ENCODE data around the gene STXBP5. TPM values are rescaled to one million over a fixed set of nuclear protein-coding genes. Genes with fewer than 3 reads are reported as not detected.

STXBP5 gene
- total RNA-seq, 4 donors from 2014 or later: 19.7 to 37.2 (median 22.6) TPM

DNA sequence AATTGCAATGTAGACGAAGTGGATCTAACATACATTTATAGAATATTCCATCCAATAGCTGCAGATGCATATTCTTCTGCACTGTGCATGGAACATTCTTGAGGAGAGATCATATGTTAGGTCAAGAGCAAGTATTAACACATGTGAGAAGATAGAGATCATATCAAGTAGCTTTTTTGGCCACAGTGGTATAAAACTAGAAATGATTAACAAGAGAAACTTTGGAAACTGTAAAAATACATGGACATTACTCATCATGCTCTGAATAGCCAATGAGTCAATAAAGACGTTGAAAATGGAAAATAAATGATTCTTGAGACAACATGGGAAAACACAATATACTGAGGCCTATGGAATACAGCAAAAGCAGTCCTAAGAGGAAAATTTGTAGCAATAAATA lies 94.2 kb downstream of the STXBP5 start:
- ATAC-seq (ENCODE audit: low FRiP score): no peak
- no peak for DNase-seq (ENCODE audit: low spot score)
- TF ChIP-seq, protein P1, sequence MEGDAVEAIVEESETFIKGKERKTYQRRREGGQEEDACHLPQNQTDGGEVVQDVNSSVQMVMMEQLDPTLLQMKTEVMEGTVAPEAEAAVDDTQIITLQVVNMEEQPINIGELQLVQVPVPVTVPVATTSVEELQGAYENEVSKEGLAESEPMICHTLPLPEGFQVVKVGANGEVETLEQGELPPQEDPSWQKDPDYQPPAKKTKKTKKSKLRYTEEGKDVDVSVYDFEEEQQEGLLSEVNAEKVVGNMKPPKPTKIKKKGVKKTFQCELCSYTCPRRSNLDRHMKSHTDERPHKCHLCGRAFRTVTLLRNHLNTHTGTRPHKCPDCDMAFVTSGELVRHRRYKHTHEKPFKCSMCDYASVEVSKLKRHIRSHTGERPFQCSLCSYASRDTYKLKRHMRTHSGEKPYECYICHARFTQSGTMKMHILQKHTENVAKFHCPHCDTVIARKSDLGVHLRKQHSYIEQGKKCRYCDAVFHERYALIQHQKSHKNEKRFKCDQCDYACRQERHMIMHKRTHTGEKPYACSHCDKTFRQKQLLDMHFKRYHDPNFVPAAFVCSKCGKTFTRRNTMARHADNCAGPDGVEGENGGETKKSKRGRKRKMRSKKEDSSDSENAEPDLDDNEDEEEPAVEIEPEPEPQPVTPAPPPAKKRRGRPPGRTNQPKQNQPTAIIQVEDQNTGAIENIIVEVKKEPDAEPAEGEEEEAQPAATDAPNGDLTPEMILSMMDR (IDR thresholded peaks at IDR 0.05): no peak

DNA sequence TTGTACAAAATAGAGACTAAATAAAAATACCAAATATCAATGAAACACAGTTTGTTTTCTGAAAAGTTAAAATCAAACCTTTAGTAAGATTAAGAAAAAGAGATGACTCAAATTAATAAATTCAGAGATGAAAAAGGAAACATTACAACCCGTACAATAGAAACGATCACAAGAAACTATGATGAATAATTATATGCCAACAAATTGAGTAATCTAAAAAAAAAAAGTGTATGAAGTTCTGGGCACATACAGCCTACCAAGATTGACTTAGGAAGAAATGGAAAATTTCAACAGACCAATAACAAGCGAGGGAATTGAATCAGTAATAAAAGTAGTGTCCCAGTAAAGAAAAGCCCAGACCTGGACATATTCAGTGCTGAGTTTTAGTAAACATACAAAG lies 94.8 kb downstream of the STXBP5 start:
- TF ChIP-seq, protein P1 (IDR thresholded peaks at IDR 0.05): no peak
- ATAC-seq (ENCODE audit: low FRiP score): no peak
- DNase-seq (ENCODE audit: low spot score): no peak

DNA sequence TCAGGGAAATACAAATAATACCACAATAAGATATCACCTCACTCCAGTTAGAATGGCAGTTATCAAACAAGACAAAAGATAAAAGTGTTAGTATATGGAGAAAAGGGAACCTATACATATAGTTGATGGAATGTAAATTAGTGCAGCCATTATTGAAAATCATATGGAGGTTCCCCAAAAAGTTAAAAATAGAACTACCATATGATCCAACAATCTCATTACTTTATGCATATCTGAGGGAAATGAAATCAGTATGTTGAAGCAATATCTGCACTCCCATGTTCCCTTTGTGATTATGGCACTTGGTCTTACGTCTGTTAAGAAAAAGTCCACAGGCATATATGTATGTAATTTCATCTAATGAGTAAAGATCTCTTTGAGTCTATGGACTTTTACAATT lies 96.9 kb downstream of the STXBP5 start:
- TF ChIP-seq, protein P1 (IDR thresholded peaks at IDR 0.05): no peak
- ATAC-seq (ENCODE audit: low FRiP score) (no peak), DNase-seq (ENCODE audit: low spot score) (no peak)

DNA sequence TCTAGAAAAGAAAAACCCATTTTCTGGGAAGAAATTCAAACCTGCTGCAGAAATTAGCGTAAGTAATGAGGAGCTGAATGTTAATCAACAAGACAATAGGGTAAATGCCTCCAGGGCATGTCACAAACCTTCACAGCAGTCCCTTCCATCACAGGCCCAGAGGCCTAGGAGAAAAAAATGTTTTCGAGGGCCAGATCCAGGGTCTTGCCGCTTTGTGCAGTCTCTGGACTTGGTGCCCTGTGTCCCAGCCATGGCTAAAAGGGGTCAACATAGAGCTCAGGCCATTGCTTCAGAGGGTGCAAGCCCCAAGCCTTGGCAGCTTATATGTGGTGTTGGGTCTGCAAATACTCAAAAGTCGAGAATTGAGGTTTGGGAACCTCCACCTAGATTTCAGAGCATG lies 99.8 kb downstream of the STXBP5 start:
- ATAC-seq (ENCODE audit: low FRiP score) (no peak), DNase-seq (ENCODE audit: low spot score) (no peak)
- TF ChIP-seq, protein P1 (IDR thresholded peaks at IDR 0.05): no peak

DNA sequence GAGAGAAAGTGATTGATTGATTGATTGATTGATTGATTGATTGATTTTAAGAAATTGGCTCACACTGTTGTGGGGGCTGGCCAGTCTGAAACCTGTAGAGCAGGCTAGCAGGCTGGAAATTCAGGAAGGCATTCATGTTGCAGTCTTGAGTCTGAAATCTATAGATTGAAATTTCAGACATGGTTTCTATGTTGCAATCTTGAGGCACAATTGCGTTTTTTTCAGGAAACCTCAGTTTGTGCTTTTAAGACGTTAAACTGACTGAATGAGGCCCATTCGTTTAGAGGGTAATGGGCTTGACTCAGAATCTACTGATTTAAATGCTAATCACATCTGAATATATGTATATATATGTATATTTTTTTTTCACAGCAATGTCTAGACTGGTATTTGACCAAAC lies 106.3 kb downstream of the STXBP5 start:
- TF ChIP-seq, protein P1 (IDR thresholded peaks at IDR 0.05): no peak
- ATAC-seq (ENCODE audit: low FRiP score) (no peak), DNase-seq (ENCODE audit: low spot score) (no peak)

DNA sequence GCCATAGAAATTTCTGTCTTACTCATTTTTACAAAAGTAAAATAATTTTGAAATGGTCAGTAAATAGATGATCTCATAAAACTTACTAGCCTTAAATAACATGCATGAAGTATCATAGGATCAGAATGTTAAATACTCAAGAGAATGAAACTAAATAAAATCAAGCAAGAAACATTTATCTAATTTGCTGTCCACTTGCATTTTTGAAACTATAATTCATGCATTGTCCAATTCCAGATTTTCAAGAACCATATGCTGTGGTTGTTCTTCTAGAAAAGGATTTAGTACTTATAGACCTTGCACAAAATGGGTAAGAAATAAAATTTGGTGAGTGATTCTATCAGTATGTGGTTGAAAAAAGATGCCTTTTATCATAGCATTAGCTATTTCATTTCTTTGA lies 107.0 kb downstream of the STXBP5 start:
- no peak for DNase-seq (ENCODE audit: low spot score)
- ATAC-seq (ENCODE audit: low FRiP score): no peak
- TF ChIP-seq, protein P1 (IDR thresholded peaks at IDR 0.05): no peak

DNA sequence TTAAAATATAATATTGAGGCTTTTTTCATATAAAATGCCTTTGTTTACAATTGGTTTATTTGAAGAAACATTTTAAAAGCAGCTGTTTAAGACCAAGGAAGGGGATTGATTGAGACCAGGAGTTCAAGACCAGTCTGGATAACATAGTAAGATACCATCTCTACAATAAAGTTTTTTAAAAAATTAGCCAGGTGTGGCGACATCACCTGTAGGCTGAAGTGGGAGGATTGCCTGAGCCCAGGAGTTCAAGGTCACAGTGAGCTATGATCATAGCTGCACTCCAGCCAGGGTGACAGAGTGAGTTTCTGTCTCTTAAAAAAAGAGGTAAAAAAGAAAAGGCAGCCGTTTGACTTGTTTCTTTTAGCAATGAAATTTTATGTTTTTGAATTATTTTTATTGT lies 117.0 kb downstream of the STXBP5 start:
- DNase-seq (ENCODE audit: low spot score) (no peak), ATAC-seq (ENCODE audit: low FRiP score) (no peak)
- TF ChIP-seq, protein P1 (IDR thresholded peaks at IDR 0.05): no peak

All from omental fat pad (tissue), 4 donors.